NCI-H1694 treated with DMSO at 0.1 percent for 48 hours (cell line): ENCODE results near the gene ZNF277.

ENCODE experiments used
- DNase-seq: peaks from one replicate; lab custom pipeline; 2025; lab: John Stamatoyannopoulos, UW

The ZNF277 gene

GRCh38 chr7:112185005-112185834 is 21.3 kb upstream of the ZNF277 start:
- DNase-seq: no peak

GRCh38 chr7:112186300-112186699 is 20.2 kb upstream of the ZNF277 start:
- no peak for DNase-seq

GRCh38 chr7:112188257-112188656 is 18.2 kb upstream of the ZNF277 start:
- no peak for DNase-seq

- no peak for DNase-seq
These were observed 16.8 kb upstream of the ZNF277 start for GRCh38 chr7:112189691-112190090.

- DNase-seq: no peak
These were observed 16.4 kb upstream of the ZNF277 start for GRCh38 chr7:112190120-112190519.

- DNase-seq: no peak
These were observed 14.0 kb upstream of the ZNF277 start for GRCh38 chr7:112192236-112193154.

- no peak for DNase-seq
These were observed 12.5 kb upstream of the ZNF277 start for GRCh38 chr7:112193915-112194502.

GRCh38 chr7:112195717-112196116 is 10.8 kb upstream of the ZNF277 start:
- no peak for DNase-seq

GRCh38 chr7:112197322-112197721 is 9.2 kb upstream of the ZNF277 start:
- no peak for DNase-seq

GRCh38 chr7:112199035-112199655 is 7.3 kb upstream of the ZNF277 start:
- no peak for DNase-seq

GRCh38 chr7:112199672-112200071 is 6.8 kb upstream of the ZNF277 start:
- no peak for DNase-seq

GRCh38 chr7:112201411-112201810 is 5.1 kb upstream of the ZNF277 start:
- DNase-seq: no peak

GRCh38 chr7:112201839-112202238 is 4.7 kb upstream of the ZNF277 start:
- no peak for DNase-seq

- DNase-seq: no peak
These were observed 3.7 kb upstream of the ZNF277 start for GRCh38 chr7:112202816-112203215.

- DNase-seq: no peak
These were observed 3.1 kb upstream of the ZNF277 start for GRCh38 chr7:112203365-112203739.

- no peak for DNase-seq
These were observed 1.8 kb upstream of the ZNF277 start for GRCh38 chr7:112204499-112205342.

- DNase-seq: no peak
These were observed 905 bp upstream of the ZNF277 start for GRCh38 chr7:112205343-112206237.

GRCh38 chr7:112206991-112207592 is 597 bp downstream of the ZNF277 start:
- DNase-seq: no peak

- DNase-seq: no peak
These were observed 1.3 kb downstream of the ZNF277 start for GRCh38 chr7:112207765-112208164.
